GM23338 (cell line): ENCODE measurements around the gene SERPINC1.

ENCODE experiments used
- CREB1 ChIP-seq: fragments of 250-450 bp; sonication (Bioruptor Pico); IDR thresholded peaks from 2 replicates; pipeline ENCODE4 v1.5.0; 2020; ENCODE audit warnings: low read depth, mild to moderate bottlenecking, moderate library complexity
- EZH2 ChIP-seq: fragments of 200-600 bp; sonication (generic); IDR thresholded peaks from one replicate; pipeline ENCODE4 v1.8.0; 2017; ENCODE audit warnings: antibody characterized with exemption, mild to moderate bottlenecking, low read depth; ENCODE audit not compliant: unreplicated experiment
- EZH2phosphoT487 ChIP-seq: fragments of 200-600 bp; sonication (generic); IDR thresholded peaks from one replicate; pipeline ENCODE4 v1.8.1; 2018; ENCODE audit warnings: antibody characterized with exemption; ENCODE audit not compliant: unreplicated experiment
- JUNB ChIP-seq: IDR thresholded peaks from one replicate; pipeline ENCODE4 v1.6.1; 2016; ENCODE audit warnings: antibody characterized with exemption; ENCODE audit not compliant: unreplicated experiment
- POLR2AphosphoS5 ChIP-seq: IDR thresholded peaks from 2 replicates; pipeline ENCODE4 v1.6.1; 2016; ENCODE audit warnings: antibody characterized with exemption, low read depth
- TF ChIP-seq, protein P1 (sequence below), 2 experiments: fragments of 200-600 bp in 1 of 2; sonication (generic) in 1 of 2; conservative IDR thresholded peaks; 2 replicates each; pipeline versions ENCODE4 v1.5.1 to v1.6.1; 2016 to 2017; ENCODE audit warnings: antibody characterized with exemption in 2 of 2, low read depth in 2 of 2, mild to moderate bottlenecking in 2 of 2, moderate library complexity in 1 of 2

DNA sequence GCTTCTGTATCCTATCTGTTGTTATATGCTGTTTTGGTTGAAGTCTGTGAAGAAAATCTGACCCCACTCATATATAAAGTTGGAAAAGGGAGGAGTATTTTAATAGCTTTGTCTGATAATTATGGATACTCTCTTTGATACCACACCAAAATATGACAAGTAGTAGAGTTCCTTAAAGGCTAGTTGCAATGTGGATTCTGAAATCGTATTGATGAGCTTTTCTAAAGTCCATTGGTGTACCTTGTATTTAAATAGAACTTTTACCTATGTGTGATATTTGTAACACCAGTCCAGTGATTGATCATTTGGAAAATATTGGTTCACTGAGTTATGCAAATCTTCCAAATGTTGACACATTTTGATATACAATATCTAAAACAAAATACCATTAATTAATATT is 57.1 kb downstream of the SERPINC1 start:
- TF ChIP-seq POLR2AphosphoS5 (no peak), EZH2phosphoT487 (no peak), CREB1 (CRISPR knock-in tag) (no peak), JUNB (no peak), EZH2 (no peak)
- TF ChIP-seq, protein P1, sequence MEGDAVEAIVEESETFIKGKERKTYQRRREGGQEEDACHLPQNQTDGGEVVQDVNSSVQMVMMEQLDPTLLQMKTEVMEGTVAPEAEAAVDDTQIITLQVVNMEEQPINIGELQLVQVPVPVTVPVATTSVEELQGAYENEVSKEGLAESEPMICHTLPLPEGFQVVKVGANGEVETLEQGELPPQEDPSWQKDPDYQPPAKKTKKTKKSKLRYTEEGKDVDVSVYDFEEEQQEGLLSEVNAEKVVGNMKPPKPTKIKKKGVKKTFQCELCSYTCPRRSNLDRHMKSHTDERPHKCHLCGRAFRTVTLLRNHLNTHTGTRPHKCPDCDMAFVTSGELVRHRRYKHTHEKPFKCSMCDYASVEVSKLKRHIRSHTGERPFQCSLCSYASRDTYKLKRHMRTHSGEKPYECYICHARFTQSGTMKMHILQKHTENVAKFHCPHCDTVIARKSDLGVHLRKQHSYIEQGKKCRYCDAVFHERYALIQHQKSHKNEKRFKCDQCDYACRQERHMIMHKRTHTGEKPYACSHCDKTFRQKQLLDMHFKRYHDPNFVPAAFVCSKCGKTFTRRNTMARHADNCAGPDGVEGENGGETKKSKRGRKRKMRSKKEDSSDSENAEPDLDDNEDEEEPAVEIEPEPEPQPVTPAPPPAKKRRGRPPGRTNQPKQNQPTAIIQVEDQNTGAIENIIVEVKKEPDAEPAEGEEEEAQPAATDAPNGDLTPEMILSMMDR (conservative IDR thresholded peaks at IDR 0.05; ENCODE audit: low read depth in 2 of 2) = no peak
